ENCODE data around the gene FAM171A1. TPM values are rescaled to one million over a fixed set of nuclear protein-coding genes. Genes with fewer than 3 reads are reported as not detected.
"Not testable (repeated sequence)": the region's sequence is repeated elsewhere in the genome, so short reads cannot be mapped to it uniquely, and the experiment has no call there.

Gene FAM171A1
- total RNA-seq, 3 donors from 2014 or later = 7.6 to 11.7 (median 9.5) TPM

GRCh38 chr10:15408557-15408956 is 37.5 kb upstream of the FAM171A1 start:
- Histone ChIP-seq H3K4me3 (no peak overlapping the region), H3K9me3 (peaks cover 0 to 9% of the 10 kb centered on the region in 2 donors), H3K36me3 (no peaks in the 10 kb centered on the region), H3K4me1 (no peaks in the 10 kb centered on the region), H3K27ac (no peak overlapping the region), H3K27me3 (no peaks in the 10 kb centered on the region)
- DNase-seq (ENCODE audit: low spot score in 2 of 2) = no peak
- TF ChIP-seq, protein P1, sequence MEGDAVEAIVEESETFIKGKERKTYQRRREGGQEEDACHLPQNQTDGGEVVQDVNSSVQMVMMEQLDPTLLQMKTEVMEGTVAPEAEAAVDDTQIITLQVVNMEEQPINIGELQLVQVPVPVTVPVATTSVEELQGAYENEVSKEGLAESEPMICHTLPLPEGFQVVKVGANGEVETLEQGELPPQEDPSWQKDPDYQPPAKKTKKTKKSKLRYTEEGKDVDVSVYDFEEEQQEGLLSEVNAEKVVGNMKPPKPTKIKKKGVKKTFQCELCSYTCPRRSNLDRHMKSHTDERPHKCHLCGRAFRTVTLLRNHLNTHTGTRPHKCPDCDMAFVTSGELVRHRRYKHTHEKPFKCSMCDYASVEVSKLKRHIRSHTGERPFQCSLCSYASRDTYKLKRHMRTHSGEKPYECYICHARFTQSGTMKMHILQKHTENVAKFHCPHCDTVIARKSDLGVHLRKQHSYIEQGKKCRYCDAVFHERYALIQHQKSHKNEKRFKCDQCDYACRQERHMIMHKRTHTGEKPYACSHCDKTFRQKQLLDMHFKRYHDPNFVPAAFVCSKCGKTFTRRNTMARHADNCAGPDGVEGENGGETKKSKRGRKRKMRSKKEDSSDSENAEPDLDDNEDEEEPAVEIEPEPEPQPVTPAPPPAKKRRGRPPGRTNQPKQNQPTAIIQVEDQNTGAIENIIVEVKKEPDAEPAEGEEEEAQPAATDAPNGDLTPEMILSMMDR (IDR thresholded peaks at IDR 0.05) = no peak
- TF ChIP-seq POLR2AphosphoS5 (IDR thresholded peaks at IDR 0.05) = no peak
- TF ChIP-seq POLR2A (IDR thresholded peaks at IDR 0.05) = no peak
- intact Hi-C loops (cut with DNase I; ENCODE audit: low total_unique reads) = no loop called here

DNA sequence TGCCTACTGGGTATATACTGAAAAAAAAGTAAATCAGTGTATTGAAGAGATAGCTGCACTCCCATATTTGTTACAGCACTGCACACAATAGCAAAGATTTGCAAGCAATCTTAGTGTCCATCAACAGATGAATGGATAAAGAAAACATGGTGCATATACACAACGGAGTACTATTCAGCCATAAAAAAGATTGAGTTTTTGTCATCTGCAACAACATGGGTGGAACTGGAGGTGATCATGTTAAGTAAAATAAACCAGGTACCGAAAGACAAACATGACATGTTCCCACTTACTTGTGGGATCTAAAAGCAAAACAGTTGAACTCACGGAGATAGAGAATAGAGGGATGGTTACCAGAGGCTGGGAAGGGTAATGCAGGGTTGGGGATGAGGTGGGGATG is 34.2 kb upstream of the FAM171A1 start:
- H3K9me3 ChIP-seq = peaks cover 0 to 11% of the 10 kb centered on the region in 2 donors
- no peak overlapping the region for H3K27ac ChIP-seq
- H3K4me3 ChIP-seq = no peak overlapping the region
- H3K27me3 ChIP-seq = no peaks in the 10 kb centered on the region
- intact Hi-C loops (cut with DNase I; ENCODE audit: low total_unique reads) = no loop called here
- H3K4me1 ChIP-seq = no peaks in the 10 kb centered on the region
- no peak for DNase-seq (ENCODE audit: low spot score in 2 of 2)
- TF ChIP-seq, protein P1 (IDR thresholded peaks at IDR 0.05) = no peak
- TF ChIP-seq POLR2AphosphoS5 (IDR thresholded peaks at IDR 0.05) = no peak
- no peak for TF ChIP-seq POLR2A (IDR thresholded peaks at IDR 0.05)
- no peaks in the 10 kb centered on the region for H3K36me3 ChIP-seq

DNA sequence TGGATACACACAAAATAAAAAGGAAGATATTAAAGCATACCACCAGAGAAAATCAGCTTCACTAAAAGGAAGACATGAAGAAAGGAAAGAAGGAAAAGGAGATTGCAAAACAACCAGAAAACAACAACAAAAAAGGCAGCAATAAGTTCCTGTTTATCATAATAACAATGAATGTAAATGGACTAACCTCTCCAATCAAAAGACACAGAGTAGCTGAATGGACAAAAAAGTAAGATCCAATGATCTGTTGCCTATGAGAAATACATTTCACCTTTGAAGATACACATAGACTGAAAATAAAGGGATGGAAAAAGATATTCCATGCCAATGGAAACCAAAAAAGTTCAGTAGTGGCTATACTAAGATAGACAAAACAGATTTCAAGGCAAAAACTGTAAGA is 30.3 kb upstream of the FAM171A1 start:
- Histone ChIP-seq H3K4me1 (no peaks in the 10 kb centered on the region), H3K27me3 (no peaks in the 10 kb centered on the region), H3K9me3 (peaks cover 0 to 11% of the 10 kb centered on the region in 2 donors), H3K27ac (no peak overlapping the region), H3K36me3 (no peaks in the 10 kb centered on the region), H3K4me3 (no peak overlapping the region)
- intact Hi-C loops (cut with DNase I; ENCODE audit: low total_unique reads) = no loop called here
- TF ChIP-seq POLR2AphosphoS5 (IDR thresholded peaks at IDR 0.05) = no peak
- DNase-seq (ENCODE audit: low spot score in 2 of 2) = no peak

DNA sequence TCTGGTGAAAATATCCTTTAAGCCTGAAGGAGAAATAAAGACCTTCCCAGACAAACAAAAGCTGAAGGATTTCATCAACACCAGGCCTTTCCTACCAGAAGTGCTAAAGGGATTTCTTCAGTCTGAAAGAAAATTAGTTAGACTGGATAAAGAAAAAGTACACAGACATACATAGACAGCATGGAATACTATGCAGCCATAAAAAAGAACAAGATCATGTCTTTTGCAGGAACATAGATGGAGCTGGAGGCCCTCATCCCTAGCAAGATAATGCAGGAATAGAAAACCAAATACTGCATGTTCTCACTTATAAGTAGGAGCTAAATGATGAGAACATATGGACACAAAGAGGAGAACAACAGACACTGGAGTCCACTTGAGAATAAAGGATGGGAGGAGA is 29.4 kb upstream of the FAM171A1 start:
- H3K27me3 ChIP-seq; DNase-seq (ENCODE audit: low spot score in 2 of 2); H3K4me1 ChIP-seq; H3K27ac ChIP-seq; intact Hi-C loops (cut with DNase I; ENCODE audit: low total_unique reads); H3K36me3 ChIP-seq; H3K4me3 ChIP-seq: not testable (repeated sequence)
- peaks cover 0 to 11% of the 10 kb centered on the region in 2 donors for H3K9me3 ChIP-seq

GRCh38 chr10:15399060-15399661 is 28.1 kb upstream of the FAM171A1 start:
- no peak for DNase-seq (ENCODE audit: low spot score in 2 of 2)

DNA sequence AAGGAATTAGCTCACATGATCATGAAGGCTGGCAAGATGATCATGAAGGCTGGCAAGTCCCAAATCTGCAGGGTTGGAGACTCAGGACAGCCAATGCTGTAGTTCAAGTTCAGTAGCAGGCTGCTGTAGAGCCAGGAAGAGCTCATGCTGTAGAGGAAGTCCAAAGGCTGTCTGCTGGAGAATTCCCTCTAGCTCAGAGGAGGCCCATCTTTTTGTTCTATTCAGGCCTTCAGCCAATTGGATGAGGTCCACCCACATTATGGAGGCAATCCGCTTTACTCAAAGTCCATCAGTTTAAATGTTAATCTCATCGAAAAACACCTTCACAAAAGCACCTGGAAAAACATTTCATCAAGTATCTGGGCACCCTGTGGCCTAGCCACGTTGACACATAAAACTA is 24.8 kb upstream of the FAM171A1 start:
- H3K27me3 ChIP-seq = no peaks in the 10 kb centered on the region

More at GRCh38 chr10:15399060-15399661, 28.1 kb upstream of the FAM171A1 start:
- TF ChIP-seq, protein P1 (IDR thresholded peaks at IDR 0.05) = no peak
- TF ChIP-seq POLR2A (IDR thresholded peaks at IDR 0.05) (no peak), POLR2AphosphoS5 (IDR thresholded peaks at IDR 0.05) (no peak)
- H3K36me3 ChIP-seq = no peaks in the 10 kb centered on the region
- peaks cover 0 to 7% of the 10 kb centered on the region in 2 donors for H3K9me3 ChIP-seq
- no peak overlapping the region for H3K27ac ChIP-seq
- no peaks in the 10 kb centered on the region for H3K27me3 ChIP-seq
- intact Hi-C loops (cut with DNase I; ENCODE audit: low total_unique reads) = no loop called here
- H3K4me1 ChIP-seq = no peaks in the 10 kb centered on the region
- no peak overlapping the region for H3K4me3 ChIP-seq

More for the DNA sequence above, 24.8 kb upstream of the FAM171A1 start:
- Histone ChIP-seq H3K9me3 (no peaks in the 10 kb centered on the region), H3K4me3 (no peak overlapping the region), H3K36me3 (no peaks in the 10 kb centered on the region), H3K4me1 (no peaks in the 10 kb centered on the region), H3K27ac (no peak overlapping the region)
- TF ChIP-seq POLR2AphosphoS5 (IDR thresholded peaks at IDR 0.05) (no peak), POLR2A (IDR thresholded peaks at IDR 0.05) (no peak)
- TF ChIP-seq, protein P1 (IDR thresholded peaks at IDR 0.05) = no peak
- DNase-seq (ENCODE audit: low spot score in 2 of 2) = no peak
- intact Hi-C loops (cut with DNase I; ENCODE audit: low total_unique reads) = no loop called here
